Stimulated activated CD4-positive, alpha-beta T cell treated with anti-CD3 and anti-CD28 coated beads, Interleukin-4, amount 100 ng/mL, for 1 hour (primary cell): ENCODE data around the gene NKX3-2.

Experiments
- DNase-seq: peaks from one replicate; pipeline ENCODE4 v3.0.0-alpha.2; 2020

The NKX3-2 gene

GRCh38 chr4:13496605-13497004 lies 47.7 kb downstream of the NKX3-2 start:
- DNase-seq: no peak

GRCh38 chr4:13495753-13496152 lies 48.6 kb downstream of the NKX3-2 start:
- no peak for DNase-seq

GRCh38 chr4:13493793-13494192 lies 50.5 kb downstream of the NKX3-2 start:
- DNase-seq: no peak

DNA sequence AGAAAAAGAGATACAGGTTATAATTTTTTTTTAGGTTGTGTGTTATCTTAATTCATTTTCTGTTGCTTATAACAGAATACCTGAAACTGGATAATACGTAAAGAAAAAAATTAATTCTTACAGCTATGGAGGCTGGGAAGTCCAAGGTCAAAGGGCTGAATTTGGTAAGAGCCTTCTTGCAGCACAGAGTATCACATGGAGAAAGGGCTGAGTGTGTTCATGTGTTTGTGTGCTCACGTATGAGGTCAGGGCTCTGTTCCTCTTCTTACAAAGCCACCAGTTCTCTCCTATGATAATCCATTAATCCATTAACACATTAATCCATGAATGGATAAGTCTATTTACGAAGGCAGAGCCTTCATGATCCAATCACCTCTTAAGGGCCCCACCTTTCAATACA lies 51.6 kb downstream of the NKX3-2 start:
- no peak for DNase-seq
